Measurements from ENCODE around the gene TACC3.
A peak's percentile ranks its signal among the peaks of the same experiment; 100 is the strongest.

The TACC3 gene

GRCh38 chr4:1721003-1721665 is at the start of gene TACC3, which contains the start of gene TMEM129:
Gene TACC3, plus strand, starts transcription at chr4:1721521. Its CDS starts 1,901 bp downstream, at chr4:1723422.
Gene TMEM129, minus strand, starts transcription at chr4:1721323. Its CDS starts 486 bp downstream, at chr4:1720837.
- Histone ChIP-seq H3K4me3 (ENCODE audit: low read length) (peak within 1 kb of the TSS; percentile 98), H3K9me3 (ENCODE audit: low read length) (no peaks in the 10 kb centered on the region), H3K27me3 (ENCODE audit: insufficient read depth, low read length) (no peaks in the 10 kb centered on the region), H3K4me1 (ENCODE audit: insufficient read depth, low read length) (peaks cover 31% of the 10 kb centered on the region), H2AFZ (ENCODE audit: low read depth, low read length) (peak within 1 kb of the TSS; percentile 80), H3K36me3 (ENCODE audit: insufficient read depth, low read length) (peaks cover 43% of the 10 kb centered on the region)

- Histone ChIP-seq H3K4me3 (ENCODE audit: low read length) (no peak overlapping the region), H3K9me3 (ENCODE audit: low read length) (no peaks in the 10 kb centered on the region), H2AFZ (ENCODE audit: low read depth, low read length) (no peak overlapping the region), H3K4me1 (ENCODE audit: insufficient read depth, low read length) (no peaks in the 10 kb centered on the region), H3K27me3 (ENCODE audit: insufficient read depth, low read length) (peaks cover 8% of the 10 kb centered on the region), H3K36me3 (ENCODE audit: insufficient read depth, low read length) (no peaks in the 10 kb centered on the region)
Measured at GRCh38 chr4:1673671-1674070, 47.6 kb upstream of the TACC3 start.

- H3K9me3 ChIP-seq (ENCODE audit: low read length), result no peaks in the 10 kb centered on the region
- H3K4me3 ChIP-seq (ENCODE audit: low read length), result no peak overlapping the region
- no peaks in the 10 kb centered on the region for H3K4me1 ChIP-seq (ENCODE audit: insufficient read depth, low read length)
- H3K27me3 ChIP-seq (ENCODE audit: insufficient read depth, low read length), result peaks cover 8% of the 10 kb centered on the region
- no peak overlapping the region for H2AFZ ChIP-seq (ENCODE audit: low read depth, low read length)
- H3K36me3 ChIP-seq (ENCODE audit: insufficient read depth, low read length), result no peaks in the 10 kb centered on the region
Measured at GRCh38 chr4:1674682-1675081, 46.6 kb upstream of the TACC3 start.

GRCh38 chr4:1675136-1675801 is 46.1 kb upstream of the TACC3 start:
- H2AFZ ChIP-seq (ENCODE audit: low read depth, low read length), result no peak overlapping the region
- no peaks in the 10 kb centered on the region for H3K4me1 ChIP-seq (ENCODE audit: insufficient read depth, low read length)
- no peak overlapping the region for H3K4me3 ChIP-seq (ENCODE audit: low read length)
- no peaks in the 10 kb centered on the region for H3K9me3 ChIP-seq (ENCODE audit: low read length)
- no peaks in the 10 kb centered on the region for H3K36me3 ChIP-seq (ENCODE audit: insufficient read depth, low read length)
- H3K27me3 ChIP-seq (ENCODE audit: insufficient read depth, low read length), result peaks cover 8% of the 10 kb centered on the region

- Histone ChIP-seq H2AFZ (ENCODE audit: low read depth, low read length) (no peak overlapping the region), H3K36me3 (ENCODE audit: insufficient read depth, low read length) (no peaks in the 10 kb centered on the region), H3K27me3 (ENCODE audit: insufficient read depth, low read length) (peaks cover 8% of the 10 kb centered on the region), H3K9me3 (ENCODE audit: low read length) (no peaks in the 10 kb centered on the region), H3K4me1 (ENCODE audit: insufficient read depth, low read length) (no peaks in the 10 kb centered on the region), H3K4me3 (ENCODE audit: low read length) (no peak overlapping the region)
Measured at GRCh38 chr4:1675802-1676137, 45.6 kb upstream of the TACC3 start.

GRCh38 chr4:1676605-1677525 is 44.5 kb upstream of the TACC3 start:
- no peak overlapping the region for H2AFZ ChIP-seq (ENCODE audit: low read depth, low read length)
- H3K36me3 ChIP-seq (ENCODE audit: insufficient read depth, low read length), result no peaks in the 10 kb centered on the region
- peaks cover 10% of the 10 kb centered on the region for H3K27me3 ChIP-seq (ENCODE audit: insufficient read depth, low read length)
- H3K9me3 ChIP-seq (ENCODE audit: low read length), result no peaks in the 10 kb centered on the region
- H3K4me1 ChIP-seq (ENCODE audit: insufficient read depth, low read length), result no peaks in the 10 kb centered on the region
- no peak overlapping the region for H3K4me3 ChIP-seq (ENCODE audit: low read length)

GRCh38 chr4:1678244-1678643 is 43.1 kb upstream of the TACC3 start:
- no peak overlapping the region for H3K4me3 ChIP-seq (ENCODE audit: low read length)
- H3K4me1 ChIP-seq (ENCODE audit: insufficient read depth, low read length), result no peaks in the 10 kb centered on the region
- no peak overlapping the region for H2AFZ ChIP-seq (ENCODE audit: low read depth, low read length)
- H3K36me3 ChIP-seq (ENCODE audit: insufficient read depth, low read length), result no peaks in the 10 kb centered on the region
- peaks cover 2% of the 10 kb centered on the region for H3K9me3 ChIP-seq (ENCODE audit: low read length)
- H3K27me3 ChIP-seq (ENCODE audit: insufficient read depth, low read length), result peaks cover 17% of the 10 kb centered on the region

- peaks cover 5% of the 10 kb centered on the region for H3K9me3 ChIP-seq (ENCODE audit: low read length)
- no peak overlapping the region for H3K4me3 ChIP-seq (ENCODE audit: low read length)
- H2AFZ ChIP-seq (ENCODE audit: low read depth, low read length), result no peak overlapping the region
- peaks cover 16% of the 10 kb centered on the region for H3K27me3 ChIP-seq (ENCODE audit: insufficient read depth, low read length)
- no peaks in the 10 kb centered on the region for H3K4me1 ChIP-seq (ENCODE audit: insufficient read depth, low read length)
- H3K36me3 ChIP-seq (ENCODE audit: insufficient read depth, low read length), result no peaks in the 10 kb centered on the region
Measured at GRCh38 chr4:1682860-1683259, 38.5 kb upstream of the TACC3 start.

GRCh38 chr4:1683261-1683735 is 38.0 kb upstream of the TACC3 start:
- Histone ChIP-seq H3K36me3 (ENCODE audit: insufficient read depth, low read length) (no peaks in the 10 kb centered on the region), H2AFZ (ENCODE audit: low read depth, low read length) (peak overlapping the region; percentile 91), H3K4me1 (ENCODE audit: insufficient read depth, low read length) (no peaks in the 10 kb centered on the region), H3K4me3 (ENCODE audit: low read length) (peak overlapping the region; percentile 40), H3K9me3 (ENCODE audit: low read length) (peaks cover 5% of the 10 kb centered on the region), H3K27me3 (ENCODE audit: insufficient read depth, low read length) (peaks cover 16% of the 10 kb centered on the region)

GRCh38 chr4:1683736-1684505 is 37.4 kb upstream of the TACC3 start, which contains the start of gene FAM53A:
Gene FAM53A, minus strand, starts transcription at chr4:1684313. Its CDS starts 15,572 bp downstream, at chr4:1668741.
- peak within 1 kb of the TSS; percentile 40 for H3K4me3 ChIP-seq (ENCODE audit: low read length)
- H3K9me3 ChIP-seq (ENCODE audit: low read length), result peaks cover 5% of the 10 kb centered on the region
- H3K4me1 ChIP-seq (ENCODE audit: insufficient read depth, low read length), result no peaks in the 10 kb centered on the region
- H3K27me3 ChIP-seq (ENCODE audit: insufficient read depth, low read length), result peaks cover 16% of the 10 kb centered on the region
- H2AFZ ChIP-seq (ENCODE audit: low read depth, low read length), result peak within 1 kb of the TSS; percentile 91
- H3K36me3 ChIP-seq (ENCODE audit: insufficient read depth, low read length), result no peaks in the 10 kb centered on the region

- no peaks in the 10 kb centered on the region for H3K4me1 ChIP-seq (ENCODE audit: insufficient read depth, low read length)
Measured at GRCh38 chr4:1684506-1685234, 36.7 kb upstream of the TACC3 start.

More at GRCh38 chr4:1684506-1685234, 36.7 kb upstream of the TACC3 start:
- Histone ChIP-seq H3K9me3 (ENCODE audit: low read length) (peaks cover 5% of the 10 kb centered on the region), H3K27me3 (ENCODE audit: insufficient read depth, low read length) (peaks cover 16% of the 10 kb centered on the region), H3K36me3 (ENCODE audit: insufficient read depth, low read length) (no peaks in the 10 kb centered on the region), H2AFZ (ENCODE audit: low read depth, low read length) (no peak overlapping the region), H3K4me3 (ENCODE audit: low read length) (no peak overlapping the region)

Data from neuron (in vitro differentiated cells).